Measurements from ENCODE around the gene DUSP8.
"Not testable (repeated sequence)": the region's sequence is repeated elsewhere in the genome, so short reads cannot be mapped to it uniquely, and the experiment has no call there.

Gene DUSP8

GRCh38 chr11:1572197-1573076 is at the start of gene DUSP8:
Gene DUSP8, minus strand, starts transcription at chr11:1572271. Its CDS starts 6,445 bp downstream, at chr11:1565826.
- H3K9ac ChIP-seq (ENCODE audit: low read depth in 1 of 2, low read length in 2 of 2), result peak within 1 kb of the TSS; percentile 55 to 78
- no peaks in the 10 kb centered on the region for H3K9me3 ChIP-seq (ENCODE audit: control insufficient read depth in 1 of 2, low read length in 2 of 2)
- peaks cover 0 to 2% of the 10 kb centered on the region in 2 donors for H3K27me3 ChIP-seq (ENCODE audit: control insufficient read depth in 1 of 2, insufficient read depth in 2 of 2, low read length in 2 of 2)
- no peaks in the 10 kb centered on the region for H3K36me3 ChIP-seq (ENCODE audit: control insufficient read depth in 1 of 2, insufficient read depth in 2 of 2, low read length in 2 of 2)
- peak within 1 kb of the TSS; percentile 61 to 63 for H3K4me3 ChIP-seq (ENCODE audit: low read depth in 1 of 2, low read length in 2 of 2)
- H3K4me1 ChIP-seq (ENCODE audit: control insufficient read depth in 1 of 2, insufficient read depth in 2 of 2, low read length in 2 of 2), result peaks cover 40 to 44% of the 10 kb centered on the region in 2 donors
- H3K27ac ChIP-seq (ENCODE audit: low read depth, low read length), result peak within 1 kb of the TSS; percentile 79

GRCh38 chr11:1619449-1619848 is 47.4 kb upstream of the DUSP8 start:
- Histone ChIP-seq H3K9me3 (ENCODE audit: control insufficient read depth in 1 of 2, low read length in 2 of 2) (no peaks in the 10 kb centered on the region), H3K27me3 (ENCODE audit: control insufficient read depth in 1 of 2, insufficient read depth in 2 of 2, low read length in 2 of 2) (peaks cover 0 to 11% of the 10 kb centered on the region in 2 donors), H3K9ac (ENCODE audit: low read depth in 1 of 2, low read length in 2 of 2) (no peak overlapping the region), H3K4me1 (ENCODE audit: control insufficient read depth in 1 of 2, insufficient read depth in 2 of 2, low read length in 2 of 2) (no peaks in the 10 kb centered on the region), H3K36me3 (ENCODE audit: control insufficient read depth in 1 of 2, insufficient read depth in 2 of 2, low read length in 2 of 2) (no peaks in the 10 kb centered on the region), H3K27ac (ENCODE audit: low read depth, low read length) (no peak overlapping the region), H3K4me3 (ENCODE audit: low read depth in 1 of 2, low read length in 2 of 2) (no peak overlapping the region)

- H3K27ac ChIP-seq (ENCODE audit: low read depth, low read length), result no peak overlapping the region
- peaks cover 0 to 11% of the 10 kb centered on the region in 2 donors for H3K27me3 ChIP-seq (ENCODE audit: control insufficient read depth in 1 of 2, insufficient read depth in 2 of 2, low read length in 2 of 2)
- no peaks in the 10 kb centered on the region for H3K36me3 ChIP-seq (ENCODE audit: control insufficient read depth in 1 of 2, insufficient read depth in 2 of 2, low read length in 2 of 2)
- no peak overlapping the region for H3K4me3 ChIP-seq (ENCODE audit: low read depth in 1 of 2, low read length in 2 of 2)
- H3K4me1 ChIP-seq (ENCODE audit: control insufficient read depth in 1 of 2, insufficient read depth in 2 of 2, low read length in 2 of 2), result no peaks in the 10 kb centered on the region
- H3K9me3 ChIP-seq (ENCODE audit: control insufficient read depth in 1 of 2, low read length in 2 of 2), result no peaks in the 10 kb centered on the region
- H3K9ac ChIP-seq (ENCODE audit: low read depth in 1 of 2, low read length in 2 of 2), result no peak overlapping the region
Observed at GRCh38 chr11:1618231-1618630, 46.2 kb upstream of the DUSP8 start.

- no peak within 1 kb of the TSS for H3K9ac ChIP-seq (ENCODE audit: low read depth in 1 of 2, low read length in 2 of 2)
- H3K36me3 ChIP-seq (ENCODE audit: control insufficient read depth in 1 of 2, insufficient read depth in 2 of 2, low read length in 2 of 2), result no peaks in the 10 kb centered on the region
- H3K27me3 ChIP-seq (ENCODE audit: control insufficient read depth in 1 of 2, insufficient read depth in 2 of 2, low read length in 2 of 2), result no peaks in the 10 kb centered on the region
- H3K9me3 ChIP-seq (ENCODE audit: control insufficient read depth in 1 of 2, low read length in 2 of 2), result no peaks in the 10 kb centered on the region
- H3K4me3 ChIP-seq (ENCODE audit: low read depth in 1 of 2, low read length in 2 of 2), result no peak within 1 kb of the TSS
- H3K27ac ChIP-seq (ENCODE audit: low read depth, low read length), result no peak within 1 kb of the TSS
- no peaks in the 10 kb centered on the region for H3K4me1 ChIP-seq (ENCODE audit: control insufficient read depth in 1 of 2, insufficient read depth in 2 of 2, low read length in 2 of 2)
Observed at GRCh38 chr11:1608363-1608762, 36.3 kb upstream of the DUSP8 start, which contains the start of gene KRTAP5-3. Gene KRTAP5-3, minus strand, starts transcription at chr11:1608463. Its CDS starts 78 bp downstream, at chr11:1608385.

- not testable (repeated sequence) for H3K9me3 ChIP-seq (ENCODE audit: control insufficient read depth in 1 of 2, low read length in 2 of 2); H3K27ac ChIP-seq (ENCODE audit: low read depth, low read length); H3K36me3 ChIP-seq (ENCODE audit: control insufficient read depth in 1 of 2, insufficient read depth in 2 of 2, low read length in 2 of 2); H3K27me3 ChIP-seq (ENCODE audit: control insufficient read depth in 1 of 2, insufficient read depth in 2 of 2, low read length in 2 of 2); H3K4me3 ChIP-seq (ENCODE audit: low read depth in 1 of 2, low read length in 2 of 2); H3K9ac ChIP-seq (ENCODE audit: low read depth in 1 of 2, low read length in 2 of 2); H3K4me1 ChIP-seq (ENCODE audit: control insufficient read depth in 1 of 2, insufficient read depth in 2 of 2, low read length in 2 of 2)
Observed at GRCh38 chr11:1607901-1608300, 35.8 kb upstream of the DUSP8 start.

GRCh38 chr11:1607156-1607845 is 35.2 kb upstream of the DUSP8 start:
- H3K4me3 ChIP-seq (ENCODE audit: low read depth in 1 of 2, low read length in 2 of 2); H3K36me3 ChIP-seq (ENCODE audit: control insufficient read depth in 1 of 2, insufficient read depth in 2 of 2, low read length in 2 of 2); H3K9me3 ChIP-seq (ENCODE audit: control insufficient read depth in 1 of 2, low read length in 2 of 2); H3K27ac ChIP-seq (ENCODE audit: low read depth, low read length); H3K27me3 ChIP-seq (ENCODE audit: control insufficient read depth in 1 of 2, insufficient read depth in 2 of 2, low read length in 2 of 2); H3K9ac ChIP-seq (ENCODE audit: low read depth in 1 of 2, low read length in 2 of 2); H3K4me1 ChIP-seq (ENCODE audit: control insufficient read depth in 1 of 2, insufficient read depth in 2 of 2, low read length in 2 of 2): not testable (repeated sequence)

GRCh38 chr11:1605923-1606322 is 33.9 kb upstream of the DUSP8 start:
- H3K9me3 ChIP-seq (ENCODE audit: control insufficient read depth in 1 of 2, low read length in 2 of 2); H3K36me3 ChIP-seq (ENCODE audit: control insufficient read depth in 1 of 2, insufficient read depth in 2 of 2, low read length in 2 of 2); H3K4me1 ChIP-seq (ENCODE audit: control insufficient read depth in 1 of 2, insufficient read depth in 2 of 2, low read length in 2 of 2); H3K9ac ChIP-seq (ENCODE audit: low read depth in 1 of 2, low read length in 2 of 2); H3K4me3 ChIP-seq (ENCODE audit: low read depth in 1 of 2, low read length in 2 of 2); H3K27me3 ChIP-seq (ENCODE audit: control insufficient read depth in 1 of 2, insufficient read depth in 2 of 2, low read length in 2 of 2); H3K27ac ChIP-seq (ENCODE audit: low read depth, low read length): not testable (repeated sequence)

- Histone ChIP-seq H3K36me3 (ENCODE audit: control insufficient read depth in 1 of 2, insufficient read depth in 2 of 2, low read length in 2 of 2) (no peaks in the 10 kb centered on the region), H3K27me3 (ENCODE audit: control insufficient read depth in 1 of 2, insufficient read depth in 2 of 2, low read length in 2 of 2) (no peaks in the 10 kb centered on the region), H3K4me1 (ENCODE audit: control insufficient read depth in 1 of 2, insufficient read depth in 2 of 2, low read length in 2 of 2) (no peaks in the 10 kb centered on the region), H3K9ac (ENCODE audit: low read depth in 1 of 2, low read length in 2 of 2) (no peak overlapping the region), H3K27ac (ENCODE audit: low read depth, low read length) (no peak overlapping the region), H3K4me3 (ENCODE audit: low read depth in 1 of 2, low read length in 2 of 2) (no peak overlapping the region), H3K9me3 (ENCODE audit: control insufficient read depth in 1 of 2, low read length in 2 of 2) (no peaks in the 10 kb centered on the region)
Observed at GRCh38 chr11:1604711-1605110, 32.6 kb upstream of the DUSP8 start.

GRCh38 chr11:1604181-1604580 is 32.1 kb upstream of the DUSP8 start:
- Histone ChIP-seq H3K4me3 (ENCODE audit: low read depth in 1 of 2, low read length in 2 of 2) (no peak overlapping the region), H3K27me3 (ENCODE audit: control insufficient read depth in 1 of 2, insufficient read depth in 2 of 2, low read length in 2 of 2) (no peaks in the 10 kb centered on the region), H3K27ac (ENCODE audit: low read depth, low read length) (no peak overlapping the region), H3K36me3 (ENCODE audit: control insufficient read depth in 1 of 2, insufficient read depth in 2 of 2, low read length in 2 of 2) (no peaks in the 10 kb centered on the region), H3K9me3 (ENCODE audit: control insufficient read depth in 1 of 2, low read length in 2 of 2) (no peaks in the 10 kb centered on the region), H3K9ac (ENCODE audit: low read depth in 1 of 2, low read length in 2 of 2) (no peak overlapping the region), H3K4me1 (ENCODE audit: control insufficient read depth in 1 of 2, insufficient read depth in 2 of 2, low read length in 2 of 2) (no peaks in the 10 kb centered on the region)

GRCh38 chr11:1603629-1604028 is 31.6 kb upstream of the DUSP8 start:
- H3K27me3 ChIP-seq (ENCODE audit: control insufficient read depth in 1 of 2, insufficient read depth in 2 of 2, low read length in 2 of 2), result no peaks in the 10 kb centered on the region
- no peak overlapping the region for H3K27ac ChIP-seq (ENCODE audit: low read depth, low read length)
- H3K4me3 ChIP-seq (ENCODE audit: low read depth in 1 of 2, low read length in 2 of 2), result no peak overlapping the region
- H3K9me3 ChIP-seq (ENCODE audit: control insufficient read depth in 1 of 2, low read length in 2 of 2), result no peaks in the 10 kb centered on the region
- no peaks in the 10 kb centered on the region for H3K36me3 ChIP-seq (ENCODE audit: control insufficient read depth in 1 of 2, insufficient read depth in 2 of 2, low read length in 2 of 2)
- H3K9ac ChIP-seq (ENCODE audit: low read depth in 1 of 2, low read length in 2 of 2), result no peak overlapping the region
- no peaks in the 10 kb centered on the region for H3K4me1 ChIP-seq (ENCODE audit: control insufficient read depth in 1 of 2, insufficient read depth in 2 of 2, low read length in 2 of 2)
